Stimulated activated CD8-positive, alpha-beta memory T cell treated with anti-CD3 and anti-CD28 coated beads, Interleukin-2, amount 100 ng/mL, for 48 hours (primary cell): ENCODE data around the gene TSHZ2.

Experiments
- DNase-seq, 2 donors: peaks; one replicate each; pipeline ENCODE4 v3.0.0-alpha.2; 2020; ENCODE audit warnings: low read depth in 2 of 2

The TSHZ2 gene

DNA sequence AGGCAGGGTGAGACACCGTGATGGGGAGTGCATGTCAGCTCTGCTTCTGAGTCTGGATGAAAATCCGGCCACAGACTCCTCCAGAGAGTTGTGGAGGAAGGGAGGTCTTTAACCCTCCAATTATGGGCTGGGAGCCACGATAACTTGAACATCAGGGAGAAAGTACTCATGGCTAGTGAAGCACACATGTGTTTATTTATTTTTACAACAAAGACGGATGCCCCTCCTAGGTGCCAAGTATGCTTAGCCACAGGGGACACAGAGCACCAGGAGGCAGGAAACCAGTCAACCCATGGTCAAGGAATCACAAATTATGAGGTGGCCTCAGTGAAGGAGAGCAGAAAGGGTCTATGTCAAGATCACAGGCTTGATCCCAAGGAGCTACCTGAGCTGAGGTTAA lies 567.4 kb downstream of the TSHZ2 start:
- DNase-seq = no peak
